ENCODE data around the gene WRNIP1. TPM values are rescaled to one million over a fixed set of nuclear protein-coding genes. Genes with fewer than 3 reads are reported as not detected.
A peak's percentile ranks its signal among the peaks of the same experiment; 100 is the strongest.

WRNIP1 gene
- total and polyA plus RNA-seq, 2 of the 13 experiments (the other 11 are each of a cell fraction or from before 2014, with no cell fraction given) = 77.7 to 90.3 TPM

GRCh38 chr6:2830183-2830582 lies 65.0 kb downstream of the WRNIP1 start:
- ChIA-PET POLR2A (no interaction called here), CTCF (ENCODE audit: low intra/inter-chr PET ratio, low total read pairs) (no interaction called here)
- 50% methylated on average over 3 of the region's 3 CpGs for WGBS (ENCODE audit: low lambda C conversion rate)
- DNase-seq (ENCODE audit: low spot score) (no peak), FAIRE-seq (no peak), ATAC-seq (no peak)
- H3K4me2 ChIP-seq (ENCODE audit: low read depth, low read length) = no peak overlapping the region
- peaks cover 0 to 12% of the 10 kb centered on the region in 2 experiments; a peak in 3 of 5 replicates for H3K36me3 ChIP-seq (replicated peaks in 1 of 2; ENCODE audit: control insufficient read depth in 1 of 2, insufficient read depth in 2 of 2, low read length in 2 of 2)
- H3K9me3 ChIP-seq (ENCODE audit: low read length) = no peaks in the 10 kb centered on the region
- no peak overlapping the region for H3K9ac ChIP-seq (ENCODE audit: insufficient read depth, low read depth, low read length)
- in situ Hi-C loops (cut with HindIII; ENCODE audit: extremely low pct_ligation_motif_present, low pct_unique_long_range_greater_than_20kb) = no loop called here
- H2AFZ ChIP-seq (ENCODE audit: low read length) = no peak overlapping the region
- H3K27ac ChIP-seq (ENCODE audit: extremely low read length, insufficient read depth, low read length) = no peak overlapping the region
- no TSS peak for BruUV-seq (replicated peaks)
- H3K4me1 ChIP-seq (ENCODE audit: insufficient read depth, low read length) = peaks cover 8% of the 10 kb centered on the region
- no peak overlapping the region for H3K4me3 ChIP-seq (replicated peaks in 1 of 3; ENCODE audit: insufficient read depth in 1 of 3, low read depth in 2 of 3, low read length in 3 of 3)
- TF ChIP-seq ZNF317 (CRISPR knock-in tag; IDR thresholded peaks at IDR 0.05) (no peak), FOXP1 (IDR thresholded peaks at IDR 0.05) (no peak), FOXP1 (CRISPR knock-in tag; IDR thresholded peaks at IDR 0.05) (0 out of 2 replicates have a peak, but pooled peaks have one; percentile 7), SIX1 (CRISPR knock-in tag; IDR thresholded peaks at IDR 0.05; ENCODE audit: borderline replicate concordance) (peak; percentile 39; the same call in 1 of the 2 replicates), STAT6 (CRISPR knock-in tag; IDR thresholded peaks at IDR 0.05; ENCODE audit: borderline replicate concordance) (0 out of 2 replicates have a peak, but pooled peaks have one; percentile 48)
- H3K27me3 ChIP-seq (ENCODE audit: control insufficient read depth in 1 of 2, insufficient read depth in 2 of 2, low read length in 2 of 2) = no peaks in the 10 kb centered on the region
- no peaks in the 10 kb centered on the region for H3K79me2 ChIP-seq (ENCODE audit: insufficient read depth, low read length)
- intact Hi-C loops (cut with micrococcal nuclease; ENCODE audit: unreplicated experiment) = no loop called here
- no peaks in the 10 kb centered on the region for H4K20me1 ChIP-seq (ENCODE audit: insufficient read depth, low read length)

- peaks cover 3 to 19% of the 10 kb centered on the region in 2 experiments for H3K36me3 ChIP-seq (replicated peaks in 1 of 2; ENCODE audit: control insufficient read depth in 1 of 2, insufficient read depth in 2 of 2, low read length in 2 of 2)
- no peak for FAIRE-seq
- CTCF ChIA-PET (ENCODE audit: low intra/inter-chr PET ratio, low total read pairs) = no interaction called here
- H3K27ac ChIP-seq (ENCODE audit: extremely low read length, insufficient read depth, low read length) = no peak overlapping the region
- H3K4me2 ChIP-seq (ENCODE audit: low read depth, low read length) = no peak overlapping the region
- 80% methylated on average over 2 of the region's 2 CpGs for WGBS (ENCODE audit: low lambda C conversion rate)
- no peak for DNase-seq (ENCODE audit: low spot score)
- H2AFZ ChIP-seq (ENCODE audit: low read length) = no peak overlapping the region
- ATAC-seq = peak; percentile 43; the same call in 1 of the 3 replicates
- no TSS peak for BruUV-seq (replicated peaks)
- no peaks in the 10 kb centered on the region for H3K9me3 ChIP-seq (ENCODE audit: low read length)
- peaks cover 8% of the 10 kb centered on the region for H3K4me1 ChIP-seq (ENCODE audit: insufficient read depth, low read length)
- no peak overlapping the region for H3K9ac ChIP-seq (ENCODE audit: insufficient read depth, low read depth, low read length)
- no peak overlapping the region for H3K4me3 ChIP-seq (replicated peaks in 1 of 3; ENCODE audit: insufficient read depth in 1 of 3, low read depth in 2 of 3, low read length in 3 of 3)
- peak; percentile 64 for TF ChIP-seq POLR2G (IDR thresholded peaks at IDR 0.05; ENCODE audit: low read depth, low read length)
- peak; percentile 50 for TF ChIP-seq RBM22 (optimal IDR thresholded peaks at IDR 0.05; ENCODE audit: low read length)
- no peak for TF ChIP-seq MED8 (CRISPR knock-in tag; IDR thresholded peaks at IDR 0.05; ENCODE audit: insufficient replicate concordance)
- POLR2A ChIA-PET = no interaction called here
- intact Hi-C loops (cut with micrococcal nuclease; ENCODE audit: unreplicated experiment) (no loop called here), in situ Hi-C loops (cut with HindIII; ENCODE audit: extremely low pct_ligation_motif_present, low pct_unique_long_range_greater_than_20kb) (no loop called here)
- no peaks in the 10 kb centered on the region for H3K27me3 ChIP-seq (ENCODE audit: control insufficient read depth in 1 of 2, insufficient read depth in 2 of 2, low read length in 2 of 2)
- H4K20me1 ChIP-seq (ENCODE audit: insufficient read depth, low read length) = no peaks in the 10 kb centered on the region
- H3K79me2 ChIP-seq (ENCODE audit: insufficient read depth, low read length) = no peaks in the 10 kb centered on the region
Observed at GRCh38 chr6:2831392-2831791, 66.2 kb downstream of the WRNIP1 start.

Measured in HepG2 (cell line).